ENCODE data around the gene FARP2. TPM values are rescaled to one million over a fixed set of nuclear protein-coding genes. Genes with fewer than 3 reads are reported as not detected.

FARP2 gene
- total and polyA plus RNA-seq, 2 experiments from 2014 or later, result 16.0 to 22.6 TPM

DNA sequence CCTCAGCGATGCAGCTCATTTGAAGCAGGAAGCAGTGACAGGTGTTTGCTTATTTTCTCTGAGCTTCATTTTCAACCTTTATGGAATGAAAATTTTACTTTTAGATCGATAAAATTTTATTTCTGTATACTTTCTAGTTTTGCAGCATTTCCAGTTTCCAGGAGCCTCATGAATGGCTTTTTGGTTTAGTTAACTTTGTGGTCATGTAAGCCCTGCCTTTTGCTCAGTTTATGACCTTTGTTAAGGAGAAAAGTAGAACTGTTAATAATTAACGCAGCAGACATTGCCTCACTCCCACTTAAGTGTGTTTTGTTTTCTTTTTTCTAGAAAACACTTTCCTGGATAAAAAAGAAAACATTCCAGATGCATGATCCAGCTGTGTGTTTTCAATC is 4.4 kb upstream of the FARP2 start (continued):
- TF ChIP-seq, protein P1, sequence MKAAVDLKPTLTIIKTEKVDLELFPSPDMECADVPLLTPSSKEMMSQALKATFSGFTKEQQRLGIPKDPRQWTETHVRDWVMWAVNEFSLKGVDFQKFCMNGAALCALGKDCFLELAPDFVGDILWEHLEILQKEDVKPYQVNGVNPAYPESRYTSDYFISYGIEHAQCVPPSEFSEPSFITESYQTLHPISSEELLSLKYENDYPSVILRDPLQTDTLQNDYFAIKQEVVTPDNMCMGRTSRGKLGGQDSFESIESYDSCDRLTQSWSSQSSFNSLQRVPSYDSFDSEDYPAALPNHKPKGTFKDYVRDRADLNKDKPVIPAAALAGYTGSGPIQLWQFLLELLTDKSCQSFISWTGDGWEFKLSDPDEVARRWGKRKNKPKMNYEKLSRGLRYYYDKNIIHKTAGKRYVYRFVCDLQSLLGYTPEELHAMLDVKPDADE (IDR thresholded peaks at IDR 0.05), result no peak
- TF ChIP-seq STAT1 (IDR thresholded peaks at IDR 0.05; ENCODE audit: unreplicated experiment) (no peak), POLR2AphosphoS5 (IDR thresholded peaks at IDR 0.05; ENCODE audit: low read depth) (no peak), ZNF114 (CRISPR knock-in tag; IDR thresholded peaks at IDR 0.05) (no peak)

DNA sequence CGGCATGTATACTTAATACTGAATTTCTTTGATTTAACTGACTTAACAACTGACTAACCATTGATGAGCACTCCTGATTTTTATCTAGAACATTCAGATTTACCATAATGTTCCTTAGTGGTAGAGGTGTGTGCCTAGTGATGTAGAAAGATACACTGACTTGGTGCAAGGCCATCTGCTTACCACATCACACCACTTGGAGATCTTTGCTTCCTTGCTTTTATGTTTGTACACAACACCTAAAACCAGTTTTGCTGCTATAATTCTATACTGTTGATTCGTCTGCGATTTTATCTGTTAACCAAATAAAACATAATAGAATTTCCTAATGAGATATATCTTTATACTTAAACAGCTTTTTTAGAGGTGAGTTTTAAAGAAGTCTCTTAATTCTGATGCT is 3.9 kb upstream of the FARP2 start:
- H3K36me3 ChIP-seq (ENCODE audit: insufficient read depth), result peaks cover 52% of the 10 kb centered on the region
- H3K27me3 ChIP-seq (ENCODE audit: insufficient read depth), result no peaks in the 10 kb centered on the region
- Mint-ChIP-seq H3K4me3 (no peak overlapping the region), H3K4me1 (peaks cover 19% of the 10 kb centered on the region), H3K27ac (no peak overlapping the region), H3K27me3 (ENCODE audit: insufficient read depth, low read depth, poor library complexity) (peaks cover 6% of the 10 kb centered on the region), H3K36me3 (ENCODE audit: low read depth) (peaks cover 70% of the 10 kb centered on the region), H3K9me3 (no peaks in the 10 kb centered on the region)
- no peaks in the 10 kb centered on the region for H3K9me2 ChIP-seq (ENCODE audit: insufficient read depth)
- no peak for DNase-seq (ENCODE audit: low spot score)
- TF ChIP-seq, protein P2, sequence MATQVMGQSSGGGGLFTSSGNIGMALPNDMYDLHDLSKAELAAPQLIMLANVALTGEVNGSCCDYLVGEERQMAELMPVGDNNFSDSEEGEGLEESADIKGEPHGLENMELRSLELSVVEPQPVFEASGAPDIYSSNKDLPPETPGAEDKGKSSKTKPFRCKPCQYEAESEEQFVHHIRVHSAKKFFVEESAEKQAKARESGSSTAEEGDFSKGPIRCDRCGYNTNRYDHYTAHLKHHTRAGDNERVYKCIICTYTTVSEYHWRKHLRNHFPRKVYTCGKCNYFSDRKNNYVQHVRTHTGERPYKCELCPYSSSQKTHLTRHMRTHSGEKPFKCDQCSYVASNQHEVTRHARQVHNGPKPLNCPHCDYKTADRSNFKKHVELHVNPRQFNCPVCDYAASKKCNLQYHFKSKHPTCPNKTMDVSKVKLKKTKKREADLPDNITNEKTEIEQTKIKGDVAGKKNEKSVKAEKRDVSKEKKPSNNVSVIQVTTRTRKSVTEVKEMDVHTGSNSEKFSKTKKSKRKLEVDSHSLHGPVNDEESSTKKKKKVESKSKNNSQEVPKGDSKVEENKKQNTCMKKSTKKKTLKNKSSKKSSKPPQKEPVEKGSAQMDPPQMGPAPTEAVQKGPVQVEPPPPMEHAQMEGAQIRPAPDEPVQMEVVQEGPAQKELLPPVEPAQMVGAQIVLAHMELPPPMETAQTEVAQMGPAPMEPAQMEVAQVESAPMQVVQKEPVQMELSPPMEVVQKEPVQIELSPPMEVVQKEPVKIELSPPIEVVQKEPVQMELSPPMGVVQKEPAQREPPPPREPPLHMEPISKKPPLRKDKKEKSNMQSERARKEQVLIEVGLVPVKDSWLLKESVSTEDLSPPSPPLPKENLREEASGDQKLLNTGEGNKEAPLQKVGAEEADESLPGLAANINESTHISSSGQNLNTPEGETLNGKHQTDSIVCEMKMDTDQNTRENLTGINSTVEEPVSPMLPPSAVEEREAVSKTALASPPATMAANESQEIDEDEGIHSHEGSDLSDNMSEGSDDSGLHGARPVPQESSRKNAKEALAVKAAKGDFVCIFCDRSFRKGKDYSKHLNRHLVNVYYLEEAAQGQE (IDR thresholded peaks at IDR 0.05; ENCODE audit: unreplicated experiment), result no peak
- TF ChIP-seq POLR2AphosphoS5 (IDR thresholded peaks at IDR 0.05; ENCODE audit: low read depth), result no peak
- TF ChIP-seq ZNF114 (CRISPR knock-in tag; IDR thresholded peaks at IDR 0.05), result no peak
- TF ChIP-seq STAT1 (IDR thresholded peaks at IDR 0.05; ENCODE audit: unreplicated experiment), result no peak
- TF ChIP-seq, protein P3, sequence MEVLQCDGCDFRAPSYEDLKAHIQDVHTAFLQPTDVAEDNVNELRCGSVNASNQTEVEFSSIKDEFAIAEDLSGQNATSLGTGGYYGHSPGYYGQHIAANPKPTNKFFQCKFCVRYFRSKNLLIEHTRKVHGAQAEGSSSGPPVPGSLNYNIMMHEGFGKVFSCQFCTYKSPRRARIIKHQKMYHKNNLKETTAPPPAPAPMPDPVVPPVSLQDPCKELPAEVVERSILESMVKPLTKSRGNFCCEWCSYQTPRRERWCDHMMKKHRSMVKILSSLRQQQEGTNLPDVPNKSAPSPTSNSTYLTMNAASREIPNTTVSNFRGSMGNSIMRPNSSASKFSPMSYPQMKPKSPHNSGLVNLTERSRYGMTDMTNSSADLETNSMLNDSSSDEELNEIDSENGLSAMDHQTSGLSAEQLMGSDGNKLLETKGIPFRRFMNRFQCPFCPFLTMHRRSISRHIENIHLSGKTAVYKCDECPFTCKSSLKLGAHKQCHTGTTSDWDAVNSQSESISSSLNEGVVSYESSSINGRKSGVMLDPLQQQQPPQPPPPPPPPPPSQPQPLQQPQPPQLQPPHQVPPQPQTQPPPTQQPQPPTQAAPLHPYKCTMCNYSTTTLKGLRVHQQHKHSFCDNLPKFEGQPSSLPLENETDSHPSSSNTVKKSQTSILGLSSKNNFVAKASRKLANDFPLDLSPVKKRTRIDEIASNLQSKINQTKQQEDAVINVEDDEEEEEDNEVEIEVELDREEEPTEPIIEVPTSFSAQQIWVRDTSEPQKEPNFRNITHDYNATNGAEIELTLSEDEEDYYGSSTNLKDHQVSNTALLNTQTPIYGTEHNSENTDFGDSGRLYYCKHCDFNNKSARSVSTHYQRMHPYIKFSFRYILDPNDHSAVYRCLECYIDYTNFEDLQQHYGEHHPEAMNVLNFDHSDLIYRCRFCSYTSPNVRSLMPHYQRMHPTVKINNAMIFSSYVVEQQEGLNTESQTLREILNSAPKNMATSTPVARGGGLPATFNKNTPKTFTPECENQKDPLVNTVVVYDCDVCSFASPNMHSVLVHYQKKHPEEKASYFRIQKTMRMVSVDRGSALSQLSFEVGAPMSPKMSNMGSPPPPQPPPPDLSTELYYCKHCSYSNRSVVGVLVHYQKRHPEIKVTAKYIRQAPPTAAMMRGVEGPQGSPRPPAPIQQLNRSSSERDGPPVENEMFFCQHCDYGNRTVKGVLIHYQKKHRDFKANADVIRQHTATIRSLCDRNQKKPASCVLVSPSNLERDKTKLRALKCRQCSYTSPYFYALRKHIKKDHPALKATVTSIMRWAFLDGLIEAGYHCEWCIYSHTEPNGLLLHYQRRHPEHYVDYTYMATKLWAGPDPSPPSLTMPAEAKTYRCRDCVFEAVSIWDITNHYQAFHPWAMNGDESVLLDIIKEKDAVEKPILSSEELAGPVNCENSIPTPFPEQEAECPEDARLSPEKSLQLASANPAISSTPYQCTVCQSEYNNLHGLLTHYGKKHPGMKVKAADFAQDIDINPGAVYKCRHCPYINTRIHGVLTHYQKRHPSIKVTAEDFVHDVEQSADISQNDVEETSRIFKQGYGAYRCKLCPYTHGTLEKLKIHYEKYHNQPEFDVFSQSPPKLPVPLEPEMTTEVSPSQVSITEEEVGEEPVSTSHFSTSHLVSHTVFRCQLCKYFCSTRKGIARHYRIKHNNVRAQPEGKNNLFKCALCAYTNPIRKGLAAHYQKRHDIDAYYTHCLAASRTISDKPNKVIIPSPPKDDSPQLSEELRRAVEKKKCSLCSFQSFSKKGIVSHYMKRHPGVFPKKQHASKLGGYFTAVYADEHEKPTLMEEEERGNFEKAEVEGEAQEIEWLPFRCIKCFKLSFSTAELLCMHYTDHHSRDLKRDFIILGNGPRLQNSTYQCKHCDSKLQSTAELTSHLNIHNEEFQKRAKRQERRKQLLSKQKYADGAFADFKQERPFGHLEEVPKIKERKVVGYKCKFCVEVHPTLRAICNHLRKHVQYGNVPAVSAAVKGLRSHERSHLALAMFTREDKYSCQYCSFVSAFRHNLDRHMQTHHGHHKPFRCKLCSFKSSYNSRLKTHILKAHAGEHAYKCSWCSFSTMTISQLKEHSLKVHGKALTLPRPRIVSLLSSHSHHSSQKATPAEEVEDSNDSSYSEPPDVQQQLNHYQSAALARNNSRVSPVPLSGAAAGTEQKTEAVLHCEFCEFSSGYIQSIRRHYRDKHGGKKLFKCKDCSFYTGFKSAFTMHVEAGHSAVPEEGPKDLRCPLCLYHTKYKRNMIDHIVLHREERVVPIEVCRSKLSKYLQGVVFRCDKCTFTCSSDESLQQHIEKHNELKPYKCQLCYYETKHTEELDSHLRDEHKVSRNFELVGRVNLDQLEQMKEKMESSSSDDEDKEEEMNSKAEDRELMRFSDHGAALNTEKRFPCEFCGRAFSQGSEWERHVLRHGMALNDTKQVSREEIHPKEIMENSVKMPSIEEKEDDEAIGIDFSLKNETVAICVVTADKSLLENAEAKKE (CRISPR knock-in tag; IDR thresholded peaks at IDR 0.05), result no peak
- no peak overlapping the region for H3K4me3 ChIP-seq
- peaks cover 8% of the 10 kb centered on the region for H3K79me2 ChIP-seq (replicated peaks; ENCODE audit: insufficient read depth)
- H3F3A ChIP-seq (replicated peaks; ENCODE audit: low read depth), result 0 out of 2 replicates have a peak, but pooled peaks cover 4% of the 10 kb centered on the region
- H3K27ac ChIP-seq (ENCODE audit: low read depth), result no peak overlapping the region
- no peak overlapping the region for H3K4me2 ChIP-seq
- peaks cover 13% of the 10 kb centered on the region for H4K20me1 ChIP-seq (replicated peaks; ENCODE audit: insufficient read depth)
- no peak for ATAC-seq
- H3K4me1 ChIP-seq (ENCODE audit: insufficient read depth), result peaks cover 5% of the 10 kb centered on the region
- H2AFZ ChIP-seq, result no peak overlapping the region

Data from GM23338 (cell line).